Measurements from ENCODE around the gene SYT9.

Gene SYT9

DNA sequence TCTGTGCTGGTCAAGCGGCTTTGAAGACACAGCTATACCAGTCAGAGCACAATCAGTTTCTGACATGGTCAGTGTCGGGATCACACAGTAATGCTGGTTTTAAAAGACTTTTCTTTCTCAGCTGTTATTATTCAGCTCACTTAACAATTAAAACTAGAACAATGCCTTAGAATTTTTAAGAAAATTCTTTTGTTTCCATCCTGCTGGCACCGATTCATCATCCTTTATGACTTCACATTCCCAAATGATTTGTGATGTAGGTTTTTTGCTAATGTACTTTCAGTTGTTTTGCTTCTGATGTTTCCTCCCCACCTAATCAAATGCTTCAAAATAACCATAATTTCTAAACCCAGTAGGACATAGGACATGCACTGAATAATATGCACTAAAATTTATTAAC lies 199.1 kb downstream of the SYT9 start:
- Histone ChIP-seq H3K9me3 (ENCODE audit: control insufficient read depth in 2 of 2, low read length in 2 of 2) (no peaks in the 10 kb centered on the region), H3K36me3 (ENCODE audit: control insufficient read depth in 2 of 2, insufficient read depth in 2 of 2, low read length in 2 of 2) (no peaks in the 10 kb centered on the region), H3K4me1 (ENCODE audit: control insufficient read depth in 2 of 2, insufficient read depth in 2 of 2, low read length in 2 of 2) (no peaks in the 10 kb centered on the region), H3K27ac (ENCODE audit: low read depth in 2 of 2, low read length in 2 of 2) (no peak overlapping the region), H3K9ac (ENCODE audit: low read depth in 1 of 2, low read length in 2 of 2) (no peak overlapping the region), H3K4me3 (ENCODE audit: low read length in 2 of 2) (no peak overlapping the region), H3K27me3 (ENCODE audit: control insufficient read depth in 2 of 2, insufficient read depth in 2 of 2, low read length in 2 of 2) (no peaks in the 10 kb centered on the region)

DNA sequence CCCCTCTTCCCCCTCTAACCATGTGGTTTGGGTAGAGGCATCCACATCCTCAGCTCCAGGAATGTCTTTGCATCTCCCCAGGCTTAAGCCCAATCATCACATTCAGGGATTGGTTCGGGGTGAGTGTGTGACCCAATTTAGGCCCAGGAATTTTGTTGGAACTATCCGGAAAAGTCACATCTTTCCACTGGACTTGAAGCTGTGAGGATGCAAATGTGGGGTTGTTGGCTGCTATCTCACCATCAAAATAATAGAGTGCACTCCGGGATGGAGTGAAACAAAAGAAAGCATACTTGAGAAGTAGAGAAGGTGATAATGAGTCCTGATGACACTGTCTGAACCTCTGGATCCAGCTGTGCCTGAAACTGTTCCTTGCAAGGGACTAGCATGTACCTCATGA lies 199.8 kb downstream of the SYT9 start:
- Histone ChIP-seq H3K27me3 (ENCODE audit: control insufficient read depth in 2 of 2, insufficient read depth in 2 of 2, low read length in 2 of 2) (no peaks in the 10 kb centered on the region), H3K9me3 (ENCODE audit: control insufficient read depth in 2 of 2, low read length in 2 of 2) (no peaks in the 10 kb centered on the region), H3K9ac (ENCODE audit: low read depth in 1 of 2, low read length in 2 of 2) (no peak overlapping the region), H3K4me1 (ENCODE audit: control insufficient read depth in 2 of 2, insufficient read depth in 2 of 2, low read length in 2 of 2) (no peaks in the 10 kb centered on the region), H3K36me3 (ENCODE audit: control insufficient read depth in 2 of 2, insufficient read depth in 2 of 2, low read length in 2 of 2) (no peaks in the 10 kb centered on the region), H3K27ac (ENCODE audit: low read depth in 2 of 2, low read length in 2 of 2) (no peak overlapping the region), H3K4me3 (ENCODE audit: low read length in 2 of 2) (no peak overlapping the region)

GRCh38 chr11:7451952-7452494 lies 200.3 kb downstream of the SYT9 start:
- Histone ChIP-seq H3K4me3 (ENCODE audit: low read length in 2 of 2) (no peak overlapping the region), H3K27ac (ENCODE audit: low read depth in 2 of 2, low read length in 2 of 2) (no peak overlapping the region), H3K9me3 (ENCODE audit: control insufficient read depth in 2 of 2, low read length in 2 of 2) (no peaks in the 10 kb centered on the region), H3K9ac (ENCODE audit: low read depth in 1 of 2, low read length in 2 of 2) (no peak overlapping the region), H3K27me3 (ENCODE audit: control insufficient read depth in 2 of 2, insufficient read depth in 2 of 2, low read length in 2 of 2) (no peaks in the 10 kb centered on the region), H3K36me3 (ENCODE audit: control insufficient read depth in 2 of 2, insufficient read depth in 2 of 2, low read length in 2 of 2) (no peaks in the 10 kb centered on the region), H3K4me1 (ENCODE audit: control insufficient read depth in 2 of 2, insufficient read depth in 2 of 2, low read length in 2 of 2) (no peaks in the 10 kb centered on the region)

DNA sequence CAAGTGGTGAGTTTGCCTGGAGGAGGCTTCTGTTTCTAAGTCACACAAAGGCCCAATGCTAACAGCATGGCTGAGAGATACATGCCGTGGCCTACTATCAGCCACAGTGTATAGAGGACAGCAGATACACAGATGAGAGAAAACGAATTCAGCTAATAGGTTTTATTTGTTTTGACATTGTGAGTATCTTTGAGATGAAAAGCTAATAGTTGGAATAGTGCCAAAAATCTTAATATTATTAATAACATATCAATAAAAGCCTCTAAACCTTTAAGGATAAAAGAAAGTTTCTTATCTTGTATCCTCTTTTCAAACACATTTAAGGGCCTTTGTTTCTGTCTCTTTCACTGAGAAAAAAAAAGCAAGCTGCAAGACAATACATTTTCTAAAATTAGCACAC lies 203.2 kb downstream of the SYT9 start:
- Histone ChIP-seq H3K27ac (ENCODE audit: low read depth in 2 of 2, low read length in 2 of 2) (no peak overlapping the region), H3K36me3 (ENCODE audit: control insufficient read depth in 2 of 2, insufficient read depth in 2 of 2, low read length in 2 of 2) (no peaks in the 10 kb centered on the region)

DNA sequence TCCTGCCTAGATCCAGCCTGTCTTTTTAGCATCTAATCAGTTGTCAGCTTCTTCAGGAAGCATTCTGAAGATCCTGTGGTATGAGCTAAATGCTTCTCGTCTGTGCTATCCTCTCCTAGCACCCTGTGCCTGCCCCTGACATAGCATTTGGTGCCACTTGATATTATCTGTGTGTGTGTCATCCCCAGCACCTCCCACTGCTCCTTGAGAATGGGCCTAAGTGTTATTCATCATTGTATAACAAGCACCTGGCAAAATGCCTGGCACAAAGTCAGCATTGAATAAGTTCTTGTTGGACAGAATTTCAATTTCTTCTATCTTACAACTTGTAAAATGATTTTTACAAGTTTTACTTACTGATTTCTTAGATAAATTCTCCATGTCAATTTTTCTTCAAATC lies 205.5 kb downstream of the SYT9 start:
- H3K4me3 ChIP-seq (ENCODE audit: low read length in 2 of 2), result no peak overlapping the region
- no peaks in the 10 kb centered on the region for H3K36me3 ChIP-seq (ENCODE audit: control insufficient read depth in 2 of 2, insufficient read depth in 2 of 2, low read length in 2 of 2)
- no peaks in the 10 kb centered on the region for H3K27me3 ChIP-seq (ENCODE audit: control insufficient read depth in 2 of 2, insufficient read depth in 2 of 2, low read length in 2 of 2)
- H3K9ac ChIP-seq (ENCODE audit: low read depth in 1 of 2, low read length in 2 of 2), result no peak overlapping the region
- no peaks in the 10 kb centered on the region for H3K9me3 ChIP-seq (ENCODE audit: control insufficient read depth in 2 of 2, low read length in 2 of 2)
- no peaks in the 10 kb centered on the region for H3K4me1 ChIP-seq (ENCODE audit: control insufficient read depth in 2 of 2, insufficient read depth in 2 of 2, low read length in 2 of 2)
- H3K27ac ChIP-seq (ENCODE audit: low read depth in 2 of 2, low read length in 2 of 2), result no peak overlapping the region

More for the DNA sequence above, 203.2 kb downstream of the SYT9 start:
- Histone ChIP-seq H3K4me1 (ENCODE audit: control insufficient read depth in 2 of 2, insufficient read depth in 2 of 2, low read length in 2 of 2) (no peaks in the 10 kb centered on the region), H3K4me3 (ENCODE audit: low read length in 2 of 2) (no peak overlapping the region), H3K9me3 (ENCODE audit: control insufficient read depth in 2 of 2, low read length in 2 of 2) (no peaks in the 10 kb centered on the region), H3K9ac (ENCODE audit: low read depth in 1 of 2, low read length in 2 of 2) (no peak overlapping the region), H3K27me3 (ENCODE audit: control insufficient read depth in 2 of 2, insufficient read depth in 2 of 2, low read length in 2 of 2) (no peaks in the 10 kb centered on the region)

DNA sequence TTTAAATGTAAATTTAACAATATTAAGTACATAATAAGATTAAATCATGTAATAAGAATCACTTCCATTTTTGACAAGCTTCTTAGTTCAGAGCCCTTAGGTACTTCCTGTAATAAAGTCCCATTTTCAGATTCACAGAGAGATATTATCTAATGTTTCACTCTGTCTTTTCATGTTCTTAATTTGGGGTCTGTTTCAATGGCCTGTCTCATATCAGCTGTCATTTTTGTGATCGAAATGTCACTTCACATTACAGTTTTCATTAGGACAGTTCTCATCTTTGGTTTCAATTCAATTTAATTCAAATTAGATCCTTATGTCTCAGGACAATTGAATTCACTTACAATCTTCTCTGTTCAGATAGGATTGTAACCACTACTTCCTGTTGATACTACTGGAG lies 211.0 kb downstream of the SYT9 start:
- Histone ChIP-seq H3K9me3 (ENCODE audit: control insufficient read depth in 2 of 2, low read length in 2 of 2) (no peaks in the 10 kb centered on the region), H3K4me3 (ENCODE audit: low read length in 2 of 2) (no peak overlapping the region), H3K4me1 (ENCODE audit: control insufficient read depth in 2 of 2, insufficient read depth in 2 of 2, low read length in 2 of 2) (no peaks in the 10 kb centered on the region), H3K27me3 (ENCODE audit: control insufficient read depth in 2 of 2, insufficient read depth in 2 of 2, low read length in 2 of 2) (no peaks in the 10 kb centered on the region), H3K27ac (ENCODE audit: low read depth in 2 of 2, low read length in 2 of 2) (no peak overlapping the region), H3K36me3 (ENCODE audit: control insufficient read depth in 2 of 2, insufficient read depth in 2 of 2, low read length in 2 of 2) (no peaks in the 10 kb centered on the region), H3K9ac (ENCODE audit: low read depth in 1 of 2, low read length in 2 of 2) (no peak overlapping the region)

DNA sequence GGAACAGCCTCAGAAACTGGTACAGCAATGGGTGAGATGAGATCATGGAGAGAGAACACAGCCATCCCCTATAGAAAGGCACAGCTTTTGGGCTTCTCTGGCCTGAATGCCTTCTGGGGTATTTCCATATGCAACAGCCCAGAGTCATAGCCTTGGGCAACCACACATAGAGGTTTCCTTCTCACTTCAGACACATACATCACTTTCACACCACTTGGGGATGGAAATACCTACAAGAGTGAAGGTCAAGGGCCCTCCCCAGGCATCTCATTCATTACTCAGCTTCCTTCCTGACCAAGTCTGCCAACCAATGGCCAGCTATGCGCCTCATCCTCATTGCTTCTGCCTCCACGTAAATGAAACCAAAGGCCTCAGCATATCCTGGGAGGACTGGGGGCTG lies 215.9 kb downstream of the SYT9 start:
- no peak overlapping the region for H3K27ac ChIP-seq (ENCODE audit: low read depth in 2 of 2, low read length in 2 of 2)
- no peaks in the 10 kb centered on the region for H3K27me3 ChIP-seq (ENCODE audit: control insufficient read depth in 2 of 2, insufficient read depth in 2 of 2, low read length in 2 of 2)
- H3K36me3 ChIP-seq (ENCODE audit: control insufficient read depth in 2 of 2, insufficient read depth in 2 of 2, low read length in 2 of 2), result no peaks in the 10 kb centered on the region
- no peaks in the 10 kb centered on the region for H3K9me3 ChIP-seq (ENCODE audit: control insufficient read depth in 2 of 2, low read length in 2 of 2)
- no peaks in the 10 kb centered on the region for H3K4me1 ChIP-seq (ENCODE audit: control insufficient read depth in 2 of 2, insufficient read depth in 2 of 2, low read length in 2 of 2)
- H3K9ac ChIP-seq (ENCODE audit: low read depth in 1 of 2, low read length in 2 of 2), result no peak overlapping the region
- H3K4me3 ChIP-seq (ENCODE audit: low read length in 2 of 2), result no peak overlapping the region

GRCh38 chr11:7469351-7469865 lies 217.7 kb downstream of the SYT9 start:
- no peak overlapping the region for H3K4me3 ChIP-seq (ENCODE audit: low read length in 2 of 2)
- no peaks in the 10 kb centered on the region for H3K36me3 ChIP-seq (ENCODE audit: control insufficient read depth in 2 of 2, insufficient read depth in 2 of 2, low read length in 2 of 2)
- H3K27ac ChIP-seq (ENCODE audit: low read depth in 2 of 2, low read length in 2 of 2), result no peak overlapping the region
- H3K27me3 ChIP-seq (ENCODE audit: control insufficient read depth in 2 of 2, insufficient read depth in 2 of 2, low read length in 2 of 2), result no peaks in the 10 kb centered on the region
- H3K9ac ChIP-seq (ENCODE audit: low read depth in 1 of 2, low read length in 2 of 2), result no peak overlapping the region
- no peaks in the 10 kb centered on the region for H3K9me3 ChIP-seq (ENCODE audit: control insufficient read depth in 2 of 2, low read length in 2 of 2)
- H3K4me1 ChIP-seq (ENCODE audit: control insufficient read depth in 2 of 2, insufficient read depth in 2 of 2, low read length in 2 of 2), result no peaks in the 10 kb centered on the region

GRCh38 chr11:7471071-7471470 lies 219.4 kb downstream of the SYT9 start:
- H3K9ac ChIP-seq (ENCODE audit: low read depth in 1 of 2, low read length in 2 of 2), result no peak overlapping the region
- H3K4me1 ChIP-seq (ENCODE audit: control insufficient read depth in 2 of 2, insufficient read depth in 2 of 2, low read length in 2 of 2), result no peaks in the 10 kb centered on the region
- no peak overlapping the region for H3K27ac ChIP-seq (ENCODE audit: low read depth in 2 of 2, low read length in 2 of 2)
- no peaks in the 10 kb centered on the region for H3K27me3 ChIP-seq (ENCODE audit: control insufficient read depth in 2 of 2, insufficient read depth in 2 of 2, low read length in 2 of 2)
- no peaks in the 10 kb centered on the region for H3K36me3 ChIP-seq (ENCODE audit: control insufficient read depth in 2 of 2, insufficient read depth in 2 of 2, low read length in 2 of 2)
- no peaks in the 10 kb centered on the region for H3K9me3 ChIP-seq (ENCODE audit: control insufficient read depth in 2 of 2, low read length in 2 of 2)
- no peak overlapping the region for H3K4me3 ChIP-seq (ENCODE audit: low read length in 2 of 2)

DNA sequence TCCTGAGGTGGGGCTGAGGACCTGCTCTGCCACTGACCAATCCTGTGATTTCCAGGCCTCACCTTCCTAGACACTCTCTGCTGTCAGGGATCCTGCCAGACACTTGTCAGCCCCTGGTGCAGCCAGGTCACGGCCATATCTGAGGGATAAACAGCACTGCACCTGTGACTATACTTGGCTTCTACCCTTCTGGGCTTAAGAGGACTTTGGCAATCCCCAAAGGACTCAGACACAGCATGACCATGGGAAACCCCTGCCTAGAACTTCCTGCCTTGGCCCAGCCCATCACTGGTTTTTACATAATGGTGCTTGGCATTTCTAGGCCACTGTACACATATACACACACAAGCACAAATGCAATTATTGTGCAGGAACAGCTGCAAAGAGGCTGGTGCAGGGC lies 222.0 kb downstream of the SYT9 start:
- H3K36me3 ChIP-seq (ENCODE audit: control insufficient read depth in 2 of 2, insufficient read depth in 2 of 2, low read length in 2 of 2), result no peaks in the 10 kb centered on the region
- no peaks in the 10 kb centered on the region for H3K9me3 ChIP-seq (ENCODE audit: control insufficient read depth in 2 of 2, low read length in 2 of 2)
- no peak overlapping the region for H3K27ac ChIP-seq (ENCODE audit: low read depth in 2 of 2, low read length in 2 of 2)
- no peaks in the 10 kb centered on the region for H3K4me1 ChIP-seq (ENCODE audit: control insufficient read depth in 2 of 2, insufficient read depth in 2 of 2, low read length in 2 of 2)
- H3K9ac ChIP-seq (ENCODE audit: low read depth in 1 of 2, low read length in 2 of 2), result no peak overlapping the region
- no peaks in the 10 kb centered on the region for H3K27me3 ChIP-seq (ENCODE audit: control insufficient read depth in 2 of 2, insufficient read depth in 2 of 2, low read length in 2 of 2)
- no peak overlapping the region for H3K4me3 ChIP-seq (ENCODE audit: low read length in 2 of 2)

DNA sequence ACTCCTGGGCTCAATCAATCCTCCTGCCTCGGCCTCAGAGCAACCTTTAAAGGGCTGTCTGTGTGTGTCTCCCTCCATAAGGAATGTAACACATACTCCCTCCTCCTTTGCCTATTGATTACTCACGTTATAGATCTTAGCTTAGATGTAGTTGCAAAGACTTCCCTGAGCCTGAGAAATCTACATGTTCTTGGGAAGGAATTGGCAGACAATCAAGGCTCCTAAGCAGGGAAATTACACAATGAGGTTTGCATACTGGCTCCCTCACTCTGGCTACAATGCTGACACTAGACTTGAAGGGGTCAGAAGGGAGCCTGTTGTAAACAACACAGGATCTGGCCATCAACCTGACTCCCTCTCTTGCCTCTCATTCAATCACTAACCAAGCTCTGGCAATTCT lies 228.4 kb downstream of the SYT9 start:
- Histone ChIP-seq H3K9ac (ENCODE audit: low read depth in 1 of 2, low read length in 2 of 2) (no peak overlapping the region), H3K36me3 (ENCODE audit: control insufficient read depth in 2 of 2, insufficient read depth in 2 of 2, low read length in 2 of 2) (no peaks in the 10 kb centered on the region), H3K4me3 (ENCODE audit: low read length in 2 of 2) (no peak overlapping the region), H3K27ac (ENCODE audit: low read depth in 2 of 2, low read length in 2 of 2) (no peak overlapping the region), H3K9me3 (ENCODE audit: control insufficient read depth in 2 of 2, low read length in 2 of 2) (no peaks in the 10 kb centered on the region), H3K4me1 (ENCODE audit: control insufficient read depth in 2 of 2, insufficient read depth in 2 of 2, low read length in 2 of 2) (no peaks in the 10 kb centered on the region), H3K27me3 (ENCODE audit: control insufficient read depth in 2 of 2, insufficient read depth in 2 of 2, low read length in 2 of 2) (no peaks in the 10 kb centered on the region)

Measured in mucosa of rectum (tissue), 2 donors.